ENCODE measurements around the gene GHRL. TPM values are rescaled to one million over a fixed set of nuclear protein-coding genes. Genes with fewer than 3 reads are reported as not detected.
"Not testable (repeated sequence)": the region's sequence is repeated elsewhere in the genome, so short reads cannot be mapped to it uniquely, and the experiment has no call there.

Gene GHRL
- polyA plus RNA-seq, 2 of the 4 experiments (the other 2 are of a cell fraction) = not detected

DNA sequence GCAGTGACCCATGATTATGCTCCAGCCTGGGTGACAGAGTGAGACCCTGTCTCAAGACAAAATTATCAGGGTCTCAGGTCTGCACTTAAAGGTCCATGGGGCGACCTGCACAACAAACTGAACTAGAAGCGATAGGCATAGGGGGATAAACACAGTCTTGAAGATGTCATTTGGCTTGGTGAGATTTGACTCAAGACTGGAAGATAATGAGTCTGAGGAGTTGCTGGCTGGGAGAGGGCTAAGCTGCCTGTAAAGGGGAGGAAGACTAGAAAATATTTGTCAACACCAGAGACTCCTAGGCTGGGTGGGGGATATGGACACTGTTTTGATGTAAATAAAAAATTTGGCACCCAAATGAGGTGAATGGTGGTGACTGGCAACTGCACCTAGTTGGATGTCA is 19.8 kb downstream of the GHRL start:
- ATAC-seq (no peak), FAIRE-seq (no peak), DNase-seq (ENCODE audit: low read depth in 1 of 2, low spot score in 1 of 2) (no peak)
- Histone ChIP-seq H3K27ac (no peak overlapping the region), H3K9me3 (no peaks in the 10 kb centered on the region), H3K4me2 (no peak overlapping the region), H3K4me3 (no peak overlapping the region), H3K4me1 (no peaks in the 10 kb centered on the region; the same call in 2 of the 3 replicates)
- WGBS (ENCODE audit: missing lambda C conversion rate) = 96% methylated on average over 2 of the region's 2 CpGs
- TF ChIP-seq, protein P1, sequence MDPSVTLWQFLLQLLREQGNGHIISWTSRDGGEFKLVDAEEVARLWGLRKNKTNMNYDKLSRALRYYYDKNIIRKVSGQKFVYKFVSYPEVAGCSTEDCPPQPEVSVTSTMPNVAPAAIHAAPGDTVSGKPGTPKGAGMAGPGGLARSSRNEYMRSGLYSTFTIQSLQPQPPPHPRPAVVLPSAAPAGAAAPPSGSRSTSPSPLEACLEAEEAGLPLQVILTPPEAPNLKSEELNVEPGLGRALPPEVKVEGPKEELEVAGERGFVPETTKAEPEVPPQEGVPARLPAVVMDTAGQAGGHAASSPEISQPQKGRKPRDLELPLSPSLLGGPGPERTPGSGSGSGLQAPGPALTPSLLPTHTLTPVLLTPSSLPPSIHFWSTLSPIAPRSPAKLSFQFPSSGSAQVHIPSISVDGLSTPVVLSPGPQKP (IDR thresholded peaks at IDR 0.05; ENCODE audit: low read depth, low read length) = no peak
- TF ChIP-seq HOXB13 (CRISPR knock-in tag; IDR thresholded peaks at IDR 0.05; ENCODE audit: low read depth) = no peak
- TF ChIP-seq MYC (IDR thresholded peaks at IDR 0.05; ENCODE audit: borderline replicate concordance, low read length) = no peak
- TF ChIP-seq FOSL2 (IDR thresholded peaks at IDR 0.05) = no peak
- TF ChIP-seq FOSL2 (CRISPR knock-in tag; IDR thresholded peaks at IDR 0.05) = no peak
- TF ChIP-seq JUNB (IDR thresholded peaks at IDR 0.05) = no peak
- TF ChIP-seq CHD2 (IDR thresholded peaks at IDR 0.05; ENCODE audit: low read length, partially characterized antibody) = no peak
- ChIA-PET CTCF (interaction anchor here (0.6 to 1.1 kb wide), 3 partner anchors 108 to 464 kb away, joined by 3 to 7 read pairs (median 5); partner anchors contain the start of gene IRAK2), POLR2A (no interaction called here)

DNA sequence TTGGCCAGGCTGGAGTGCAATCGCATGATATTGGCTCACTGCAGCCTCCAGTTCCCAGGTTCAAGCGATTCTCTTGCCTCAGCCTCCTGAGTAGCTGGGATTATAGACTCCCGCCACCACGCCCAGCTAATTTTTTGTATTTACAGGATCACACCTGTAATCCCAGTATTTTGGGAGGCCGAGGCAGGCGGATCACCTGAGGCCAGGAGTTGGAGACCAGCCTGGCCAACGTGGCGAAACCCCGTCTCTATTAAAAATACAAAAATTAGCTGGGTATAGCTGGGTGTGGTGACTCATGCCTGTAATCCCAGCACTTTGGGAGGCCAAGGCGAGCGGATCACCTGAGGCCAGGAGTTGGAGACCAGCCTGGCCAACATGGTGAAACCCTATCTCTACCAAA is 20.3 kb downstream of the GHRL start:
- CTCF ChIA-PET = interaction anchor here (0.6 to 1.1 kb wide), 4 partner anchors 31 to 464 kb away, joined by 3 to 7 read pairs (median 4); partner anchors contain the start of gene IRAK2
- DNase-seq (ENCODE audit: low read depth in 1 of 2, low spot score in 1 of 2); FAIRE-seq; H3K9me3 ChIP-seq; H3K4me3 ChIP-seq; H3K4me1 ChIP-seq; ATAC-seq; H3K27ac ChIP-seq; H3K4me2 ChIP-seq; POLR2A ChIA-PET: not testable (repeated sequence)
- 96% methylated on average over 11 of the region's 11 CpGs for WGBS (ENCODE audit: missing lambda C conversion rate)

DNA sequence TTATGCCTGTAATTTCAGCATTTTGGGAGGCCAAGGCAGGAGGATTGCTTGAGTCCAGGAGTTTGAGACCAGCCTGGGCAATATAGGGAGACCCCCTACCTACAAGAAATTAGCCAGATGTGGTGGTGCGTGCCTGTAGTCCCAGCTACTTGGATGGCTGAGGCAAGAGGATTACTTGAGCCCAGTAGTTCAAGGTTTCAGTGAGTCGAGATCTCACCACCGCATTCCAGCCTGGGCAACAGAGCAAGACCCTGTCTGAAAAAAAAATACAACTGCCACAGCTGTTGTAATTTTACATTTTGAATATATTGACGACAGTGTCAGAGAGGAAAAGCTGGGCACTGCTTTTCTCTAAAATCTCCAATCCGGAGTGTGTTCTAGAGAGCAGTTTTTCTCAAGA is 23.3 kb downstream of the GHRL start:
- CTCF ChIA-PET = interaction anchor here (0.8 to 3.4 kb wide), 4 partner anchors 9 to 245 kb away, joined by 3 to 15 read pairs (median 6); no protein-coding TSS in a partner anchor
- POLR2A ChIA-PET = no interaction called here
- no peak for DNase-seq (ENCODE audit: low read depth in 1 of 2, low spot score in 1 of 2)
- TF ChIP-seq KDM5A (IDR thresholded peaks at IDR 0.05) (no peak), NR3C1 (IDR thresholded peaks at IDR 0.05) (no peak), EP300 (IDR thresholded peaks at IDR 0.05) (no peak), CEBPB (IDR thresholded peaks at IDR 0.05) (no peak), CBX2 (IDR thresholded peaks at IDR 0.05; ENCODE audit: borderline replicate concordance, low read depth) (no peak), HDAC2 (IDR thresholded peaks at IDR 0.05) (no peak), SREBF2 (IDR thresholded peaks at IDR 0.05) (no peak), CHD4 (IDR thresholded peaks at IDR 0.05; ENCODE audit: borderline replicate concordance) (no peak), HEYL (CRISPR knock-in tag; IDR thresholded peaks at IDR 0.05) (no peak), PHF8 (IDR thresholded peaks at IDR 0.05; ENCODE audit: borderline replicate concordance, low read depth) (no peak), KDM1A (IDR thresholded peaks at IDR 0.05; ENCODE audit: low read depth) (no peak), RFX5 (IDR thresholded peaks at IDR 0.05) (no peak), HOXB5 (CRISPR knock-in tag; IDR thresholded peaks at IDR 0.05) (no peak), RCOR1 (IDR thresholded peaks at IDR 0.05; ENCODE audit: low read depth, low read length) (no peak)
- TF ChIP-seq, protein P2, sequence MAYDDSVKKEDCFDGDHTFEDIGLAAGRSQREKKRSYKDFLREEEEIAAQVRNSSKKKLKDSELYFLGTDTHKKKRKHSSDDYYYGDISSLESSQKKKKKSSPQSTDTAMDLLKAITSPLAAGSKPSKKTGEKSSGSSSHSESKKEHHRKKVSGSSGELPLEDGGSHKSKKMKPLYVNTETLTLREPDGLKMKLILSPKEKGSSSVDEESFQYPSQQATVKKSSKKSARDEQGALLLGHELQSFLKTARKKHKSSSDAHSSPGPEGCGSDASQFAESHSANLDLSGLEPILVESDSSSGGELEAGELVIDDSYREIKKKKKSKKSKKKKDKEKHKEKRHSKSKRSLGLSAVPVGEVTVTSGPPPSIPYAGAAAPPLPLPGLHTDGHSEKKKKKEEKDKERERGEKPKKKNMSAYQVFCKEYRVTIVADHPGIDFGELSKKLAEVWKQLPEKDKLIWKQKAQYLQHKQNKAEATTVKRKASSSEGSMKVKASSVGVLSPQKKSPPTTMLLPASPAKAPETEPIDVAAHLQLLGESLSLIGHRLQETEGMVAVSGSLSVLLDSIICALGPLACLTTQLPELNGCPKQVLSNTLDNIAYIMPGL (CRISPR knock-in tag; IDR thresholded peaks at IDR 0.05; ENCODE audit: borderline replicate concordance) = no peak
- TF ChIP-seq, protein P3, sequence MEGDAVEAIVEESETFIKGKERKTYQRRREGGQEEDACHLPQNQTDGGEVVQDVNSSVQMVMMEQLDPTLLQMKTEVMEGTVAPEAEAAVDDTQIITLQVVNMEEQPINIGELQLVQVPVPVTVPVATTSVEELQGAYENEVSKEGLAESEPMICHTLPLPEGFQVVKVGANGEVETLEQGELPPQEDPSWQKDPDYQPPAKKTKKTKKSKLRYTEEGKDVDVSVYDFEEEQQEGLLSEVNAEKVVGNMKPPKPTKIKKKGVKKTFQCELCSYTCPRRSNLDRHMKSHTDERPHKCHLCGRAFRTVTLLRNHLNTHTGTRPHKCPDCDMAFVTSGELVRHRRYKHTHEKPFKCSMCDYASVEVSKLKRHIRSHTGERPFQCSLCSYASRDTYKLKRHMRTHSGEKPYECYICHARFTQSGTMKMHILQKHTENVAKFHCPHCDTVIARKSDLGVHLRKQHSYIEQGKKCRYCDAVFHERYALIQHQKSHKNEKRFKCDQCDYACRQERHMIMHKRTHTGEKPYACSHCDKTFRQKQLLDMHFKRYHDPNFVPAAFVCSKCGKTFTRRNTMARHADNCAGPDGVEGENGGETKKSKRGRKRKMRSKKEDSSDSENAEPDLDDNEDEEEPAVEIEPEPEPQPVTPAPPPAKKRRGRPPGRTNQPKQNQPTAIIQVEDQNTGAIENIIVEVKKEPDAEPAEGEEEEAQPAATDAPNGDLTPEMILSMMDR (IDR thresholded peaks at IDR 0.05) = no peak
- TF ChIP-seq, protein P1 (IDR thresholded peaks at IDR 0.05; ENCODE audit: low read depth, low read length) = no peak
- TF ChIP-seq, protein P4, sequence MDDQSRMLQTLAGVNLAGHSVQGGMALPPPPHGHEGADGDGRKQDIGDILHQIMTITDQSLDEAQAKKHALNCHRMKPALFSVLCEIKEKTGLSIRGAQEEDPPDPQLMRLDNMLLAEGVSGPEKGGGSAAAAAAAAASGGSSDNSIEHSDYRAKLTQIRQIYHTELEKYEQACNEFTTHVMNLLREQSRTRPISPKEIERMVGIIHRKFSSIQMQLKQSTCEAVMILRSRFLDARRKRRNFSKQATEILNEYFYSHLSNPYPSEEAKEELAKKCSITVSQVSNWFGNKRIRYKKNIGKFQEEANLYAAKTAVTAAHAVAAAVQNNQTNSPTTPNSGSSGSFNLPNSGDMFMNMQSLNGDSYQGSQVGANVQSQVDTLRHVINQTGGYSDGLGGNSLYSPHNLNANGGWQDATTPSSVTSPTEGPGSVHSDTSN (IDR thresholded peaks at IDR 0.05) = no peak
- TF ChIP-seq, protein P5, sequence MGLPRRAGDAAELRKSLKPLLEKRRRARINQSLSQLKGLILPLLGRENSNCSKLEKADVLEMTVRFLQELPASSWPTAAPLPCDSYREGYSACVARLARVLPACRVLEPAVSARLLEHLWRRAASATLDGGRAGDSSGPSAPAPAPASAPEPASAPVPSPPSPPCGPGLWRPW (IDR thresholded peaks at IDR 0.05) = no peak
- TF ChIP-seq, protein P6, sequence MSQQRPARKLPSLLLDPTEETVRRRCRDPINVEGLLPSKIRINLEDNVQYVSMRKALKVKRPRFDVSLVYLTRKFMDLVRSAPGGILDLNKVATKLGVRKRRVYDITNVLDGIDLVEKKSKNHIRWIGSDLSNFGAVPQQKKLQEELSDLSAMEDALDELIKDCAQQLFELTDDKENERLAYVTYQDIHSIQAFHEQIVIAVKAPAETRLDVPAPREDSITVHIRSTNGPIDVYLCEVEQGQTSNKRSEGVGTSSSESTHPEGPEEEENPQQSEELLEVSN (IDR thresholded peaks at IDR 0.05; ENCODE audit: borderline replicate concordance, low read depth) = no peak
- Histone ChIP-seq H3K4me2 (no peak overlapping the region), H3K4me3 (no peak overlapping the region), H3K27ac (no peak overlapping the region), H3K4me1 (peaks cover 3% of the 10 kb centered on the region; the same call in 1 of the 3 replicates), H3K9me3 (no peaks in the 10 kb centered on the region)
- FAIRE-seq = no peak
- whole genome bisulfite sequencing (ENCODE audit: missing lambda C conversion rate) = over 99% methylated on average over 5 of the region's 5 CpGs
- no peak for ATAC-seq
